Measurements from ENCODE around the gene TMCC2. TPM values are rescaled to one million over a fixed set of nuclear protein-coding genes. Genes with fewer than 3 reads are reported as not detected.

The TMCC2 gene
- total and polyA plus RNA-seq, 11 donors = 0.97 to 5.1 (median 2.0) TPM

- Histone ChIP-seq H3K27ac (no peak overlapping the region), H3K9me3 (no peaks in the 10 kb centered on the region), H3K36me3 (no peaks in the 10 kb centered on the region), H3K27me3 (no peaks in the 10 kb centered on the region), H3K4me3 (no peak overlapping the region), H3K4me1 (peaks cover 0 to 42% (median 32%) of the 10 kb centered on the region in 12 donors)
- TF ChIP-seq POLR2A (IDR thresholded peaks at IDR 0.05) (no peak), CTCF (IDR thresholded peaks at IDR 0.05) (no peak)
- intact Hi-C loops (cut with DNase I) = loop anchor here in 5 of 10 donors (5.0 to 10.0 kb wide), 5 partner anchors 104 to 277 kb away; no protein-coding TSS in a partner anchor
- no peak for ATAC-seq
- 82 to 97% (median 92%) methylated on average over 5 of the region's 5 CpGs for WGBS, 4 donors
- no peak for DNase-seq
Observed at GRCh38 chr1:205251576-205251975, 23.8 kb downstream of the TMCC2 start.

DNA sequence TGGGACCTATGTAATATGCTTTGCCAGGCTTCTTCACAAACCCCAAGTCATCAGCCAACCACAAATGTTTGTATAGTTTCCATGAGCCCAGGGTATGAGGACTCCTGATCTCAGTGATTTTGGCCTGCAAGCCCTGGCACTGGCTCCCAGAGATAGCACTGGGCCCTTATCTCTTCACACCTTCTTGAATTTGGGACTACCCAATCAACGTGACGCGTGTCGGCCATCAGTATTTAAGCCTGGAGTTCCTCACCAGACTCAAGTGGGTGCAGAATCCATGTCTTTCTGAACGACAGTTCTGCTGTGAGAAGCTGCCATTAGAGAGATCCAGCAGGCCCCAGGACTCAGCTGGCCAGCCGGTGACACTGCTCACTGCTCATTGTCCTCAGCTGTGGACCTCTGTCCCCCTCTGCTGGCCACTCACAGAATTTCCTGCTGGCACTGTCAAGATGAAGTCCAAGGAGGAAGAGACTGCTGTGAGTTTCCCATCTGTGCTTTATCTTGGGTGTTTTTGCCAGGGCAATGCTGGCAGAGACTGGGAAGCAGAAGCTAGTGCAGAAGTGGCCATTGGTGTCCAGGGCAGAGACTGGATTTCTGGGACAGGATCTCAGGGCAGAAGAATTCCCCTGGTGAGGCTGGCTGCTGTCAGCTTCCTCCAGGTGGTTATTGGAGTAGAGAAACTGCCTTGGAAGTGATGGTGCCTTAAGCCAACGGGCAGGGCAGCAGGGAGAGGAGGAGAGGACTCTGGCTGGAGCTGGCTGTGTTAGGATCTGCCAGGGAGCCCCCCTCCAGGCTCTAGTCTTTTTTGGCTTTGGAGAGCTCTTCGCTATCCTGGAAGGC is 28.4 kb downstream of the TMCC2 start:
- peaks cover 2 to 54% (median 35%) of the 10 kb centered on the region in 12 donors for H3K4me1 ChIP-seq
- TF ChIP-seq POLR2A (IDR thresholded peaks at IDR 0.05) (no peak), CTCF (IDR thresholded peaks at IDR 0.05) (peak; percentile 92 to 99 (median 96))
- no peaks in the 10 kb centered on the region for H3K27me3 ChIP-seq
- DNase-seq (peak; percentile 88 to 92 (median 91)), ATAC-seq (peak; percentile 91 to 93 (median 92))
- 11 to 28% (median 26%) methylated on average over 8 of the region's 8 CpGs for WGBS, 4 donors
- H3K36me3 ChIP-seq = no peaks in the 10 kb centered on the region
- intact Hi-C loops (cut with DNase I) = loop anchor here (1.0 to 10.0 kb wide), 13 partner anchors 27 to 449 kb away; partner anchors contain the start of gene RBBP5 (in 4 of the 10)
- no peaks in the 10 kb centered on the region for H3K9me3 ChIP-seq
- H3K27ac ChIP-seq = peak overlapping the region in 6 of 12 donors; percentile 6 to 43 (median 35)
- H3K4me3 ChIP-seq = no peak overlapping the region

GRCh38 chr1:205256951-205257625 is 29.3 kb downstream of the TMCC2 start:
- ATAC-seq = no peak
- no peak overlapping the region for H3K27ac ChIP-seq
- 90 to 96% (median 93%) methylated on average over 16 to 19 of the region's 19 CpGs for WGBS, 4 donors
- no peaks in the 10 kb centered on the region for H3K27me3 ChIP-seq
- H3K36me3 ChIP-seq = no peaks in the 10 kb centered on the region
- H3K4me3 ChIP-seq = no peak overlapping the region
- H3K4me1 ChIP-seq = peaks cover 2 to 62% (median 40%) of the 10 kb centered on the region in 12 donors
- H3K9me3 ChIP-seq = no peaks in the 10 kb centered on the region
- no peak for DNase-seq
- TF ChIP-seq CTCF (IDR thresholded peaks at IDR 0.05) (no peak), POLR2A (IDR thresholded peaks at IDR 0.05) (no peak)
- intact Hi-C loops (cut with DNase I) = loop anchor here (1.0 to 10.0 kb wide), 13 partner anchors 28 to 450 kb away; partner anchors contain the start of gene RBBP5 (in 4 of the 10)

DNA sequence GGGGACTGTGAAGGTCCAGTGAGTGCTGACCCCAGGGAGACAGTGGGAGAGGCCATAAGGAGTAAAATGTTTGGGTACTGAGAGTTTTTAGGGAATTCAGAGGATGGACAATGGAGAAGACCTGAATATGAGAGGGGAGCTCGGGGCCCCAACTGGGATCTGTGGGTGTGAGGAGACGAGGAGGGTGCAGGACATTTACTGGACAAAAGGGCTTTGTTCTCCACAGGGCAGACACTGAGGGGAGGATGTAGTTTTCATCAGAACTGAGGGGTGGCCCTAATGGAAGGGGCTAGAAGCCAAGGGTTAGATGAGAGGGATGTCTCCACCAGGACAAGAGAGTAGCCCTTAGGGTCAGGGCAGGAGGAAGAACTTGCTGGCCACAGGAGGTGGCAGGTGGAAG is 30.0 kb downstream of the TMCC2 start:
- no peak for ATAC-seq
- Histone ChIP-seq H3K9me3 (no peaks in the 10 kb centered on the region), H3K27ac (no peak overlapping the region), H3K27me3 (no peaks in the 10 kb centered on the region), H3K4me1 (peaks cover 2 to 64% (median 46%) of the 10 kb centered on the region in 12 donors), H3K4me3 (no peak overlapping the region), H3K36me3 (no peaks in the 10 kb centered on the region)
- 75 to 85% (median 83%) methylated on average over 2 of the region's 2 CpGs for WGBS, 4 donors
- peak in 1 of 5 donors; percentile 4 for DNase-seq
- intact Hi-C loops (cut with DNase I) = loop anchor here (2.0 to 10.0 kb wide), 10 partner anchors 29 to 450 kb away; partner anchors contain the start of gene RBBP5 (in 4 of the 10)
- TF ChIP-seq CTCF (IDR thresholded peaks at IDR 0.05) (no peak), POLR2A (IDR thresholded peaks at IDR 0.05) (no peak)

Measured in heart left ventricle (tissue), 16 donors.